ENCODE measurements around the gene NUP210. TPM values are rescaled to one million over a fixed set of nuclear protein-coding genes. Genes with fewer than 3 reads are reported as not detected.

The NUP210 gene
- total and polyA plus RNA-seq, 2 donors (not counting 3 experiments of a cell fraction or from before 2014, with no cell fraction given), result 0.14 to 0.84 TPM

DNA sequence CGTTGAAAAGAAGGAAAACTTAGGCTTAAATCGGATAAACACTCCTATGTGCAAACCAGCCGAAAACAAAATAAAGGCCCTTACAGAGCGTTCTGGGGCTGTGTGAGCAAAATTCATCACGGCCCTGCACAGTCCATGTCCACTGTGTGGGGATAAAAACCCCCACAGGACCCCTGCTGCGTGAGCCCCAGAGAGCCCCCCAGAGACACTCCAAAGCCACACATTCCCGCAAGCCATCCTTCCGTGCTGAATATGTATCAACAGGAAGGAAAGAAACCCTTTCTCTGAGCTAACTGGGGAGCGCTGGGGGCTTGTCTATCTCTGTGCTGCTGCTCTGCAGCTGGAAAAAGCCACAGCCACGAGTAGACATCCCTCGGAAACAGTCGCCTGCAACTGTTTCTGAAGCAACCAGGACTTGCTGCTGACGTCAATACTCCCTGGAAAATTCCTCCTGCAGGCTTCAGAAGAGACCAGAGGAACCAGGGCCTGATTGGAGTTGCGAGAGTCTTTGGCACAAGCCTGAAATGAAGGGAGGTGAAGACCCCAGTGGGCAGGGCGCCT is 72.7 kb downstream of the NUP210 start:
- Histone ChIP-seq H2AFZ (ENCODE audit: low read depth, low read length) (no peak overlapping the region), H3K79me2 (ENCODE audit: control insufficient read depth, insufficient read depth, low read length) (no peaks in the 10 kb centered on the region), H3K4me2 (ENCODE audit: insufficient read depth, low read length) (no peak overlapping the region), H3K4me1 (ENCODE audit: control insufficient read depth, extremely low read depth, insufficient read depth, low read length) (no peaks in the 10 kb centered on the region), H3K36me3 (ENCODE audit: control insufficient read depth in 2 of 2, extremely low read depth in 1 of 2, insufficient read depth in 2 of 2, low read length in 2 of 2) (no peaks in the 10 kb centered on the region), H4K20me1 (replicated peaks; ENCODE audit: control insufficient read depth, extremely low read depth, insufficient read depth, low read length) (no peaks in the 10 kb centered on the region), H3K9me3 (replicated peaks; ENCODE audit: control insufficient read depth, insufficient read depth, low read length) (no peaks in the 10 kb centered on the region), H3K4me3 (replicated peaks in 1 of 3; ENCODE audit: insufficient read depth in 1 of 3, low read depth in 1 of 3, low read length in 3 of 3) (no peak overlapping the region), H3K9ac (replicated peaks; ENCODE audit: extremely low read depth, insufficient read depth, low read length) (no peak overlapping the region), H3K9me1 (replicated peaks; ENCODE audit: control insufficient read depth, extremely low read depth, insufficient read depth, low read length) (no peaks in the 10 kb centered on the region), H3K27ac (ENCODE audit: insufficient read depth, low read depth, low read length) (no peak overlapping the region), H3K27me3 (ENCODE audit: control insufficient read depth in 2 of 2, insufficient read depth in 2 of 2, low read length in 2 of 2) (no peaks in the 10 kb centered on the region)
- dilution Hi-C loops (cut with MboI; ENCODE audit: extremely low pct_ligation_motif_present, low sequenced_read_pairs) (no loop called here), intact Hi-C loops (cut with micrococcal nuclease) (no loop called here)
- ChIA-PET CTCF (no interaction called here), POLR2A (no interaction called here)
- DNase-seq (ENCODE audit: low read depth, low spot score) (no peak), FAIRE-seq (no peak)
- BruUV-seq (replicated peaks), result no TSS peak
- TF ChIP-seq EZH2 (IDR thresholded peaks at IDR 0.05; ENCODE audit: borderline replicate concordance, low read depth, low read length, severe bottlenecking) (no peak), JUN (IDR thresholded peaks at IDR 0.05; ENCODE audit: borderline replicate concordance, insufficient read depth, insufficient read length, low read depth) (no peak), MAX (IDR thresholded peaks at IDR 0.05; ENCODE audit: insufficient read depth, insufficient read length) (no peak), POLR2A (IDR thresholded peaks at IDR 0.05; ENCODE audit: low read depth, low read length) (no peak), FOS (IDR thresholded peaks at IDR 0.05; ENCODE audit: borderline replicate concordance, insufficient read depth, low read length) (no peak), POLR2AphosphoS5 (IDR thresholded peaks at IDR 0.05; ENCODE audit: insufficient read depth, low read depth, low read length) (no peak), MYC (IDR thresholded peaks at IDR 0.05; ENCODE audit: low read depth, low read length) (no peak), GATA2 (IDR thresholded peaks at IDR 0.05; ENCODE audit: insufficient read depth, insufficient read length, low read depth, low read length) (no peak)
- TF ChIP-seq, protein P1, sequence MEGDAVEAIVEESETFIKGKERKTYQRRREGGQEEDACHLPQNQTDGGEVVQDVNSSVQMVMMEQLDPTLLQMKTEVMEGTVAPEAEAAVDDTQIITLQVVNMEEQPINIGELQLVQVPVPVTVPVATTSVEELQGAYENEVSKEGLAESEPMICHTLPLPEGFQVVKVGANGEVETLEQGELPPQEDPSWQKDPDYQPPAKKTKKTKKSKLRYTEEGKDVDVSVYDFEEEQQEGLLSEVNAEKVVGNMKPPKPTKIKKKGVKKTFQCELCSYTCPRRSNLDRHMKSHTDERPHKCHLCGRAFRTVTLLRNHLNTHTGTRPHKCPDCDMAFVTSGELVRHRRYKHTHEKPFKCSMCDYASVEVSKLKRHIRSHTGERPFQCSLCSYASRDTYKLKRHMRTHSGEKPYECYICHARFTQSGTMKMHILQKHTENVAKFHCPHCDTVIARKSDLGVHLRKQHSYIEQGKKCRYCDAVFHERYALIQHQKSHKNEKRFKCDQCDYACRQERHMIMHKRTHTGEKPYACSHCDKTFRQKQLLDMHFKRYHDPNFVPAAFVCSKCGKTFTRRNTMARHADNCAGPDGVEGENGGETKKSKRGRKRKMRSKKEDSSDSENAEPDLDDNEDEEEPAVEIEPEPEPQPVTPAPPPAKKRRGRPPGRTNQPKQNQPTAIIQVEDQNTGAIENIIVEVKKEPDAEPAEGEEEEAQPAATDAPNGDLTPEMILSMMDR (IDR thresholded peaks at IDR 0.05; ENCODE audit: extremely low read depth in 1 of 2, insufficient read depth in 1 of 2, low read depth in 1 of 2, low read length in 2 of 2), result no peak

Measured in endothelial cell of umbilical vein (primary cell).